Liver (tissue), 9 donors: Measurements from ENCODE around the gene COL19A1. TPM values are rescaled to one million over a fixed set of nuclear protein-coding genes. Genes with fewer than 3 reads are reported as not detected.

ENCODE experiments used
- DNase-seq: peaks from one replicate; pipeline ENCODE4 v3.0.0-alpha.2; 2017; ENCODE audit warnings: low spot score
- H3K27ac ChIP-seq, 2 donors: one replicate each; pipeline ENCODE4 v1.7.0; 2013; ENCODE audit warnings: inconsistent platforms in 2 of 2, low read length in 2 of 2, control low read depth in 1 of 2, low read depth in 1 of 2, mild to moderate bottlenecking in 1 of 2
- H3K27me3 ChIP-seq, 4 donors: one replicate each; pipeline versions ENCODE4 v1.6.1 to v1.7.0; 2013; ENCODE audit warnings: low read length in 3 of 4, inconsistent platforms in 1 of 4, mild to moderate bottlenecking in 1 of 4, moderate library complexity in 1 of 4; ENCODE audit not compliant: control insufficient read depth in 4 of 4, insufficient read depth in 4 of 4
- H3K36me3 ChIP-seq, 4 donors: one replicate each; pipeline versions ENCODE4 v1.6.1 to v1.7.0; 2013; ENCODE audit warnings: low read length in 3 of 4, mild to moderate bottlenecking in 3 of 4, low read depth in 1 of 4, moderate library complexity in 1 of 4; ENCODE audit not compliant: control insufficient read depth in 4 of 4, insufficient read depth in 3 of 4
- H3K4me1 ChIP-seq, 4 donors: one replicate each; pipeline versions ENCODE4 v1.6.1 to v1.7.0; 2013; ENCODE audit warnings: low read length in 3 of 4, mild to moderate bottlenecking in 3 of 4, moderate library complexity in 1 of 4; ENCODE audit not compliant: control insufficient read depth in 4 of 4, insufficient read depth in 4 of 4
- H3K4me3 ChIP-seq, 3 donors: one replicate each; pipeline versions ENCODE4 v1.6.1 to v1.7.0; 2013; ENCODE audit warnings: low read length in 3 of 3, control low read depth in 1 of 3, low read depth in 1 of 3, mild to moderate bottlenecking in 1 of 3
- H3K9ac ChIP-seq, 2 donors: one replicate each; pipeline ENCODE4 v1.7.0; 2013; ENCODE audit warnings: low read length in 2 of 2, mild to moderate bottlenecking in 2 of 2, moderate library complexity in 2 of 2, control low read depth in 1 of 2, low read depth in 1 of 2
- H3K9me3 ChIP-seq, 4 donors: one replicate each; pipeline versions ENCODE4 v1.6.1 to v1.7.0; 2013; ENCODE audit warnings: low read length in 3 of 4; ENCODE audit not compliant: control insufficient read depth in 4 of 4
- EGR1 ChIP-seq, 2 donors: IDR thresholded peaks; 2 replicates each; pipeline ENCODE4 v1.6.1; 2016 to 2018; ENCODE audit warnings: antibody characterized with exemption in 2 of 2, low read depth in 2 of 2
- FOXA1 ChIP-seq: IDR thresholded peaks from 2 replicates; pipeline ENCODE4 v1.6.1; 2016; ENCODE audit warnings: antibody characterized with exemption
- FOXA2 ChIP-seq: IDR thresholded peaks from 2 replicates; pipeline ENCODE4 v1.6.1; 2016; ENCODE audit warnings: antibody characterized with exemption
- GABPA ChIP-seq, 2 donors: IDR thresholded peaks in 1 of 2; conservative IDR thresholded peaks in 1 of 2; 2 replicates each; pipeline ENCODE4 v1.6.1; 2016; ENCODE audit warnings: antibody characterized with exemption in 2 of 2, mild to moderate bottlenecking in 1 of 2, moderate library complexity in 1 of 2
- HNF4A ChIP-seq, 2 donors: conservative IDR thresholded peaks; 2 replicates each; pipeline ENCODE4 v1.6.1; 2016; ENCODE audit warnings: antibody characterized with exemption in 2 of 2, mild to moderate bottlenecking in 2 of 2
- HNF4G ChIP-seq: IDR thresholded peaks from 2 replicates; pipeline ENCODE4 v1.6.1; 2016; ENCODE audit warnings: antibody characterized with exemption
- JUND ChIP-seq, 2 donors: IDR thresholded peaks; 2 replicates each; pipeline ENCODE4 v1.6.1; 2016; ENCODE audit warnings: antibody characterized with exemption in 2 of 2
- NR2F2 ChIP-seq: IDR thresholded peaks from 2 replicates; pipeline ENCODE4 v1.6.1; 2016; ENCODE audit warnings: antibody characterized with exemption
- RAD21 ChIP-seq, 2 donors: IDR thresholded peaks; 2 replicates each; pipeline ENCODE4 v1.6.1; 2016; ENCODE audit warnings: antibody characterized with exemption in 2 of 2, mild to moderate bottlenecking in 2 of 2
- RXRA ChIP-seq, 2 donors: IDR thresholded peaks; 2 replicates each; pipeline ENCODE4 v1.6.1; 2017 to 2018; ENCODE audit warnings: antibody characterized with exemption in 2 of 2, mild to moderate bottlenecking in 1 of 2
- SP1 ChIP-seq: IDR thresholded peaks from 2 replicates; pipeline ENCODE4 v1.6.1; 2018; ENCODE audit warnings: antibody characterized with exemption, mild to moderate bottlenecking
- TAF1 ChIP-seq: conservative IDR thresholded peaks from 2 replicates; pipeline ENCODE4 v1.6.1; 2016; ENCODE audit warnings: antibody characterized with exemption, mild to moderate bottlenecking
- YY1 ChIP-seq: IDR thresholded peaks from 2 replicates; pipeline ENCODE4 v1.6.1; 2016; ENCODE audit warnings: antibody characterized with exemption, mild to moderate bottlenecking
- WGBS: extraction: QIAGEN DNeasy Blood & Tissue Kit; methylation state at CpG from one replicate; pipeline ENCODE4 v1.1.7; 2013; 5-methylcytosine and 5-hydroxymethylcytosine counted together
- polyA plus RNA-seq, 2 donors: library from polyadenylated mRNA; stranded (reverse) in 1 of 2; unstranded in 1 of 2; fragments of 200-250 nt in 1 of 2; fragments of >200 nt in 1 of 2; fragmentation: Nextera tagmentation in 1 of 2; extraction: Ambion mirVana in 1 of 2; gene quantifications; one replicate each; pipeline versions ENCODE4 v1.2.1 to v1.2.3, GENCODE V29; 2013 to 2015
- total RNA-seq, 2 donors: library from RNA; depleted of rRNA; stranded (reverse); fragments of >200 nt; gene quantifications; one replicate each; pipeline ENCODE4 v1.2.3, GENCODE V29; 2014
- TF ChIP-seq, protein P1 (sequence below): fragments of 150-350 bp; IDR thresholded peaks from 2 replicates; pipeline ENCODE4 v1.5.1; 2017; ENCODE audit warnings: improper control_type of control experiment, low read depth, low read length; ENCODE audit not compliant: missing input control
- TF ChIP-seq, protein P2 (sequence below): IDR thresholded peaks from 2 replicates; pipeline ENCODE4 v1.6.1; 2016; ENCODE audit warnings: antibody characterized with exemption
- TF ChIP-seq, protein P3 (sequence below): IDR thresholded peaks from 2 replicates; pipeline ENCODE4 v1.6.1; 2016; ENCODE audit warnings: antibody characterized with exemption
- TF ChIP-seq, protein P4 (sequence below): IDR thresholded peaks from 2 replicates; pipeline ENCODE4 v1.6.1; 2016; ENCODE audit warnings: antibody characterized with exemption, mild to moderate bottlenecking
- donor health status: healthy.
- donor health status: healthy.
- donor health status: healthy.
- donor health status: healthy.
- donor health status: healthy.

Gene COL19A1
- total and polyA plus RNA-seq, 4 donors = 0.25 to 0.51 TPM; not detected in 2

DNA sequence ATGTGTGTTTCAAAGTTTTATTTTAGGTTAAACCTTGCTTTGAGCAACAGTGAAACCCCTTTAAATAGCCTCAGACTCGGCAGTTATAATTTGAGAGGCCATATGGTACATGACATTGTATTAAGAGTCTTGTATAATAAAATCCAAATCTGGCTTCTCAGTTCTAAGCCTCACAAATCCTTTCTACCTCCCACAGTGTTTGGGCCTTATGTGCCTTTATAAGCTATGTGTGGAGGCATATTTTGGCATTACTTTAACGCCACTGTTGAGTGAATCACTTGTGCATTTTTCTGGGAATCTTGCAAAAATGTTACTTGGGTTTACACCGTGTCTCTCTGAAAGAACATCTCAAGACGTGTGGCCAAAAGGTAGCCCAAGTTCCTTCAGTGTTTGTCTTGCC is 284.2 kb downstream of the COL19A1 start:
- Histone ChIP-seq H3K27me3 (peaks cover 0 to 3% (median 0%) of the 10 kb centered on the region in 4 donors), H3K27ac (no peak overlapping the region), H3K4me1 (no peaks in the 10 kb centered on the region), H3K36me3 (no peaks in the 10 kb centered on the region), H3K9ac (no peak overlapping the region), H3K9me3 (no peaks in the 10 kb centered on the region), H3K4me3 (no peak overlapping the region)
- DNase-seq = no peak
- WGBS = 67% methylated on average over 4 of the region's 4 CpGs
- TF ChIP-seq, protein P1, sequence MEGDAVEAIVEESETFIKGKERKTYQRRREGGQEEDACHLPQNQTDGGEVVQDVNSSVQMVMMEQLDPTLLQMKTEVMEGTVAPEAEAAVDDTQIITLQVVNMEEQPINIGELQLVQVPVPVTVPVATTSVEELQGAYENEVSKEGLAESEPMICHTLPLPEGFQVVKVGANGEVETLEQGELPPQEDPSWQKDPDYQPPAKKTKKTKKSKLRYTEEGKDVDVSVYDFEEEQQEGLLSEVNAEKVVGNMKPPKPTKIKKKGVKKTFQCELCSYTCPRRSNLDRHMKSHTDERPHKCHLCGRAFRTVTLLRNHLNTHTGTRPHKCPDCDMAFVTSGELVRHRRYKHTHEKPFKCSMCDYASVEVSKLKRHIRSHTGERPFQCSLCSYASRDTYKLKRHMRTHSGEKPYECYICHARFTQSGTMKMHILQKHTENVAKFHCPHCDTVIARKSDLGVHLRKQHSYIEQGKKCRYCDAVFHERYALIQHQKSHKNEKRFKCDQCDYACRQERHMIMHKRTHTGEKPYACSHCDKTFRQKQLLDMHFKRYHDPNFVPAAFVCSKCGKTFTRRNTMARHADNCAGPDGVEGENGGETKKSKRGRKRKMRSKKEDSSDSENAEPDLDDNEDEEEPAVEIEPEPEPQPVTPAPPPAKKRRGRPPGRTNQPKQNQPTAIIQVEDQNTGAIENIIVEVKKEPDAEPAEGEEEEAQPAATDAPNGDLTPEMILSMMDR = no peak
- TF ChIP-seq SP1 = no peak
- TF ChIP-seq, protein P2, sequence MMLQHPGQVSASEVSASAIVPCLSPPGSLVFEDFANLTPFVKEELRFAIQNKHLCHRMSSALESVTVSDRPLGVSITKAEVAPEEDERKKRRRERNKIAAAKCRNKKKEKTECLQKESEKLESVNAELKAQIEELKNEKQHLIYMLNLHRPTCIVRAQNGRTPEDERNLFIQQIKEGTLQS = no peak
- no peak for TF ChIP-seq RAD21 (IDR thresholded peaks at IDR 0.05)
- no peak for TF ChIP-seq EGR1 (IDR thresholded peaks at IDR 0.05; ENCODE audit: low read depth in 2 of 2)
- no peak for TF ChIP-seq HNF4A (conservative IDR thresholded peaks at IDR 0.05)
- no peak for TF ChIP-seq HNF4G
- TF ChIP-seq FOXA1 = no peak
- no peak for TF ChIP-seq JUND (IDR thresholded peaks at IDR 0.05)
- TF ChIP-seq, protein P3, sequence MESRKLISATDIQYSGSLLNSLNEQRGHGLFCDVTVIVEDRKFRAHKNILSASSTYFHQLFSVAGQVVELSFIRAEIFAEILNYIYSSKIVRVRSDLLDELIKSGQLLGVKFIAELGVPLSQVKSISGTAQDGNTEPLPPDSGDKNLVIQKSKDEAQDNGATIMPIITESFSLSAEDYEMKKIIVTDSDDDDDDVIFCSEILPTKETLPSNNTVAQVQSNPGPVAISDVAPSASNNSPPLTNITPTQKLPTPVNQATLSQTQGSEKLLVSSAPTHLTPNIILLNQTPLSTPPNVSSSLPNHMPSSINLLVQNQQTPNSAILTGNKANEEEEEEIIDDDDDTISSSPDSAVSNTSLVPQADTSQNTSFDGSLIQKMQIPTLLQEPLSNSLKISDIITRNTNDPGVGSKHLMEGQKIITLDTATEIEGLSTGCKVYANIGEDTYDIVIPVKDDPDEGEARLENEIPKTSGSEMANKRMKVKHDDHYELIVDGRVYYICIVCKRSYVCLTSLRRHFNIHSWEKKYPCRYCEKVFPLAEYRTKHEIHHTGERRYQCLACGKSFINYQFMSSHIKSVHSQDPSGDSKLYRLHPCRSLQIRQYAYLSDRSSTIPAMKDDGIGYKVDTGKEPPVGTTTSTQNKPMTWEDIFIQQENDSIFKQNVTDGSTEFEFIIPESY = no peak
- TF ChIP-seq, protein P4, sequence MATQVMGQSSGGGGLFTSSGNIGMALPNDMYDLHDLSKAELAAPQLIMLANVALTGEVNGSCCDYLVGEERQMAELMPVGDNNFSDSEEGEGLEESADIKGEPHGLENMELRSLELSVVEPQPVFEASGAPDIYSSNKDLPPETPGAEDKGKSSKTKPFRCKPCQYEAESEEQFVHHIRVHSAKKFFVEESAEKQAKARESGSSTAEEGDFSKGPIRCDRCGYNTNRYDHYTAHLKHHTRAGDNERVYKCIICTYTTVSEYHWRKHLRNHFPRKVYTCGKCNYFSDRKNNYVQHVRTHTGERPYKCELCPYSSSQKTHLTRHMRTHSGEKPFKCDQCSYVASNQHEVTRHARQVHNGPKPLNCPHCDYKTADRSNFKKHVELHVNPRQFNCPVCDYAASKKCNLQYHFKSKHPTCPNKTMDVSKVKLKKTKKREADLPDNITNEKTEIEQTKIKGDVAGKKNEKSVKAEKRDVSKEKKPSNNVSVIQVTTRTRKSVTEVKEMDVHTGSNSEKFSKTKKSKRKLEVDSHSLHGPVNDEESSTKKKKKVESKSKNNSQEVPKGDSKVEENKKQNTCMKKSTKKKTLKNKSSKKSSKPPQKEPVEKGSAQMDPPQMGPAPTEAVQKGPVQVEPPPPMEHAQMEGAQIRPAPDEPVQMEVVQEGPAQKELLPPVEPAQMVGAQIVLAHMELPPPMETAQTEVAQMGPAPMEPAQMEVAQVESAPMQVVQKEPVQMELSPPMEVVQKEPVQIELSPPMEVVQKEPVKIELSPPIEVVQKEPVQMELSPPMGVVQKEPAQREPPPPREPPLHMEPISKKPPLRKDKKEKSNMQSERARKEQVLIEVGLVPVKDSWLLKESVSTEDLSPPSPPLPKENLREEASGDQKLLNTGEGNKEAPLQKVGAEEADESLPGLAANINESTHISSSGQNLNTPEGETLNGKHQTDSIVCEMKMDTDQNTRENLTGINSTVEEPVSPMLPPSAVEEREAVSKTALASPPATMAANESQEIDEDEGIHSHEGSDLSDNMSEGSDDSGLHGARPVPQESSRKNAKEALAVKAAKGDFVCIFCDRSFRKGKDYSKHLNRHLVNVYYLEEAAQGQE = no peak

DNA sequence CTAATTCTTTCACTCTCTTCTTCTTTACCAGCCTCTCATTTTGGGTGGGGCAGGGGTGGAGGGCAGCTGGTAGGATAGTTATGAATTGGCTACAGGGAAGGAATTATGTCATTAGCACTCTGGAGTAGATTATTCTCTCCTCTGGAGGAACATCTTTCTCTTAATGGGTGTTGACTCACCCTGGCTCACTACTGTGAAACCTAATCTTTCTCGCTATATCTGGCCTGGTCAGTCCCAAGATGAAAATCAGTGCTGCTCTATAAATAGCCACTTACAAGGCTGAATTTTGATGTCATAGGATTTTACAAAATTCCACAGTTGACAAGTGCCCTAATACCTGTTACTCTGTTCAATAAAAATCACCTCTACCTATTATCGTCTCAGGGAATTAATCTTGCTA is 285.3 kb downstream of the COL19A1 start:
- peaks cover 0 to 6% (median 0%) of the 10 kb centered on the region in 4 donors for H3K27me3 ChIP-seq
- no peak overlapping the region for H3K4me3 ChIP-seq
- no peaks in the 10 kb centered on the region for H3K9me3 ChIP-seq
- no peak overlapping the region for H3K27ac ChIP-seq
- no peaks in the 10 kb centered on the region for H3K4me1 ChIP-seq
- 92% methylated on average over 2 of the region's 2 CpGs for WGBS
- no peaks in the 10 kb centered on the region for H3K36me3 ChIP-seq
- DNase-seq = no peak
- no peak overlapping the region for H3K9ac ChIP-seq
- TF ChIP-seq RAD21 (IDR thresholded peaks at IDR 0.05) = no peak
- TF ChIP-seq, protein P2 = no peak
- TF ChIP-seq, protein P1 = no peak
- no peak for TF ChIP-seq JUND (IDR thresholded peaks at IDR 0.05)
- TF ChIP-seq NR2F2 = no peak
- TF ChIP-seq FOXA2 = no peak
- TF ChIP-seq EGR1 (IDR thresholded peaks at IDR 0.05; ENCODE audit: low read depth in 2 of 2) = no peak
- no peak for TF ChIP-seq TAF1
- no peak for TF ChIP-seq YY1
- TF ChIP-seq HNF4G = no peak
- TF ChIP-seq FOXA1 = no peak
- no peak for TF ChIP-seq SP1
- TF ChIP-seq, protein P4 = no peak
- TF ChIP-seq RXRA (IDR thresholded peaks at IDR 0.05) = no peak
- TF ChIP-seq HNF4A (conservative IDR thresholded peaks at IDR 0.05) = no peak
- no peak for TF ChIP-seq GABPA (IDR thresholded peaks at IDR 0.05 in 1 of 2, conservative IDR thresholded peaks at IDR 0.05 in 1 of 2)
